GM12872 (cell line): ENCODE measurements around the gene SKI.

Experiments used
- CTCF ChIP-seq: IDR thresholded peaks from 3 replicates; pipeline ENCODE4 v1.5.1; 2011; ENCODE audit warnings: low read depth, mild to moderate bottlenecking, low read length, moderate library complexity; ENCODE audit not compliant: insufficient read depth

SKI gene

DNA sequence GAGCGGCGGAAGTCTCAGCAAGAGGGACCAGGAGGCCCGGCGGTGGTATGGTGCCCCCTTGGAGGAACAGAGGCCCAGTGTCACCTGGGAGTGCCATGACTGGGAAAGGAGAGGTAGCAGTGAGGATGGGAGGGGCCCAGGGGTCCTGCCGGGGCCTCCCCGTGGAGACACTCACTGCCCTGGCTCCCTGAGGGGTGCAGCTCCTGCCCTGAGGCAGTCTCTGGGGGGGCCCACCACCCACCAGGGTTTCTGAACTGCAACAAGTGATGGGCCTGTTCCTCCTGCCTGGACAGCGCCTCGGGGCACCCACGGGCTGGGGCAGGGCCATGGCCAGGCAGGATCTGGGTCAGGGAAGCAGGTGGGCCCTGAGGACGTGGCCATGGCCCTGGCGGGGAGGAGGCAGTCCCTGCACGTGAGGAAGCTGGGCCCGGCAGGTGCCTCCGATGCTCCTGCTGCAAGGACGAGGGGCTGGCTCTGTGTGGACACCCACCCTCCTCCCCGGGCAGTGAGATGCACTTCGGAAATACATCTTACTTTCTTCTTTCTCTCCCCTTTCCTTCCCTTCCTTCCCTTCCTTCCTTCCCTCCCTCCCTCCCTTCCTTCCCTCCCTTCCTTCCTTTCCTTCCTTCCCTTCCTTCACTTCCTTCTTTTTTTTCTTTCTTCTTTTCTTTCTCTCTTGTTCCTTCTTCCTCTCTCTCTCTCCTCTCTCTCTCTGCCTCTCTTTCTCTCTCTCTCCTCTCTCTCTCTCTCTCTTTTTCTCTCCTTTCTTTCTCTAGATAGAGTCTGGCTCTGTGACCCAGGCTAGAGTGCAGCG lies 96.6 kb downstream of the SKI start:
- no peak for TF ChIP-seq CTCF

DNA sequence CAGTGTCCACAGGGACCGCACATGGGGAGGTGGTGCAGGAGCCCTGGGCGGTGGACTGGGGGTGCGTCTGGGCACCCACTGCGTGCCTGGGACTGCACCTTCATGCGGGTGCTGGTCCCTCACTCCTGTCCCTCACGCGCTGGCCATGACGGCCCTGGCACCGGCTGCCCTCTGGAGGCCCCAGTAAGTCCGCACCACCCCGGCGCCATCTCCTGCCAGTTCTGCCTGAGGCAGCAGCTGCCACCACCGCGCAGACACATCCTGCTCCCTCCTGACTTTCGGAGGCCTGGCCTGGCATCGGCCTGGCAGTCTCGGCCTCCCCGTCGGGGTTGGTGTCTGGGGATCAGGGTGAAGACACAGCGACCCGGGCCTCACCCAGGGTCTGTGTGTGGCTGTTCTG lies 98.4 kb downstream of the SKI start:
- TF ChIP-seq CTCF, result no peak

DNA sequence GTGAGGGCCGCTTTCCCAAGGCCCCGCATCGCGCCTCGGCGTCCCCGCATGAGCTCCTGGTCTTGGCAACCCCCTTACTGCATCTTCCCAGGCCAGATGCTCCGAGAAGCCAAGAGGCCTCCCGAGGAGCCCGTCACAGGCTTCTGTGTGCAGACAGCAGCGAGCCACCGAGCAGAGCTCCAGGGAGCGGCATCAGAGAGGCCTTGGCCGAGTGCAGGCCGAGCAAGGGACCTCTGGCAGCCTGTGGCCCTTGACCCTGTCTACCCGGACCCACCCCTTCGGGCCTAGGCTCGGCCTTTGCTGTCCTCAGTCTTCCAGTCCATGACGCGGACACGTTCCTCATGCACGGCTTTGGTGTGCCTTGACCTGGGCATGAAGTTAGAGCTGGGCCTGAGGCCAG lies 99.7 kb downstream of the SKI start:
- no peak for TF ChIP-seq CTCF

DNA sequence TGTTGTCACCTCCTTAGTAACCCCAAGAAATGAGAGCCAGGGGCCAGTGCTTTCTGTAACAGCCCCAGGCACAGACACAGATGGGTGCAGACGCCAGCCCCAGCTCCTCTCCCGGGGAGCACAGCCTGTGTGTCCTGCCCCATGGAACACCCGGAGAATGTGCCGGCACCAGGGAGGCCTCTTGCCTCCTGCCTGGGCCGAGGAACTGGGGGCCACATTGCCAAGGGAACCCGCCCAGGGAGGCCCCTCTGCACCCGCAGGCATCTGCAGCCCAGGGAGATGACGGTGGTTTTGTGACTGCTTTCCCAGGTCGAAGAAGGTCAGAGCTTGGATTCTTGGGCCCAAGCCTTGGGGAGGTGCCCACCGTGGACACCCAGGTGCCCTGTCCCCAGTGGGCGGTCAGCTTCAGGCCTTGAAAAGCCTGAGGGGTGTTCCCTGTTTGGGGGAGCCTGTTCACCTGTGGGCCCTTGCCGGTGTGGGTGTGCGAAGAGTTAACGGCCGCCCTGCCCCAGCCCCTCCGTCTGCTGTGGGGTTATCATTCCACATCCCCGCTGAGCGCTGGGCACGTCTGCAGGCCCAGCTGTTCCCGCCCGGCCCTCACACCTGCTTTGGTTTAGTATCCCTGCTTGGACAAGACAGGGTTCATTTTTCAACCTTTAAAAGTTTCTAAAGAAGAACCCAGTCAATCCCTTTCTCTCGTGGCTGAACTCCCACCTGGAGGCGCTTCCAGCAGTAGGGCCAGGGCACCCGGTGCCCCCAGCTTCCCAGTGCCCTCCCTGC lies 100.7 kb downstream of the SKI start:
- TF ChIP-seq CTCF, result no peak

GRCh38 chr1:2330035-2330434 lies 101.9 kb downstream of the SKI start:
- TF ChIP-seq CTCF, result no peak

GRCh38 chr1:2330519-2331199 lies 102.5 kb downstream of the SKI start:
- no peak for TF ChIP-seq CTCF

- TF ChIP-seq CTCF, result no peak
Observed at GRCh38 chr1:2331200-2331544, 103.1 kb downstream of the SKI start.
